Subcutaneous preadipocyte (primary cell): ENCODE data around the gene COX10. TPM values are rescaled to one million over a fixed set of nuclear protein-coding genes. Genes with fewer than 3 reads are reported as not detected.

Source experiments
- small RNA-seq: library from RNA; depleted of rRNA; stranded (forward); fragments of <200 nt; gene quantifications from one replicate; pipeline ENCODE3, GENCODE V24; 2012
- total RNA-seq: library from RNA; depleted of rRNA; stranded (reverse); fragments of >200 nt; gene quantifications from 2 replicates; pipeline ENCODE4 v1.2.3, GENCODE V29; 2012

COX10 gene
- total RNA-seq = 18.4 and 20.1 TPM in 2 replicates

DNA sequence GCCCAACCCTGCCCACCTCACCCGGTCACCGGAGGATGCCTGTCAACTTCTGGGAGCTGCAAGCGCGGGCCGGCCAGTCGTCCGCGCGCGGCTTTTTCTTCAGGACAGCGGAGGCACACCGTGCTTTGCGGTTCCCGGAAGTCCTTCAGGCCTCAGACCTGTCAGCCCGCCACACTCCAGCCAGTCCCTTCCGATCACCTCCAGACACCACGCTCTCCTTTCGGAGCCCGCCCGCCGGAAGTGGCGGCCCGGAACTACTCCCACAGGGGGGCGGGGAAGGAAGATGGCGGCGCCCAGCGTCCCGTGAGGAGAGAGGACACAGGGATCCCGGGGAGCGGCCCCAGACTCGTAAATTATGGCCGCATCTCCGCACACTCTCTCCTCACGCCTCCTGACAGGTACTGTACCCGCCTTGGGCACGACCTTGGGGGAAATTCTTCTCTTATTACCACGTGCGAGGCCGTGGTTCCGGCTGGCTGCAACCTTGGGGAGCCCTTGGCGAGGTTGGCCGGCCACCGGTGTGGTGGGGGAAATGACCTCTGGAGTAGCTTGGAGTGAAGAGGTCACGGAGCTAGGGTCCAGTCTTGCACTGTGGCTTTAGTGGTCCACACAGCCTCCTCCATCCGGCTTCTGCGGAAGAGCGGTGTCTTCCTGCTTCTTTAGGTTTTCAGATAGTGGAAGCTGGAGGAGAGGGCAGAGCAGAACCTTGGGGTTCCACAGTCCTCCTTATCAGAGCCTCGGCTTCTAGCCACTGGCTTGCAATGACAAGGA, at the start of gene COX10:
Gene COX10 (plus strand): TSS at position 254 of the 771 bp plus-strand sequence. CDS start 102 bp downstream, at position 356.

GRCh38 chr17:14236762-14237161, 167.5 kb downstream of the COX10 start, which contains the start of gene CDRT15:
Gene CDRT15 (minus strand): TSS chr17:14236862. CDS start chr17:14236833, 29 bp downstream.

Small RNA genes lying within 50 kb of the gene (small RNA-seq; reads per million reads assigned to genes)
- not detected for gene RF00090

Other genes starting within 250 kb of the COX10 start
- gene CDRT15, start 167.4 kb downstream of the COX10 start, total RNA-seq = not detected in 2 replicates
- gene HS3ST3B1, start 231.6 kb downstream of the COX10 start, total RNA-seq = 23.1 and 28.3 TPM in 2 replicates